GM23338 (cell line): ENCODE results near the gene SLC7A14. TPM values are rescaled to one million over a fixed set of nuclear protein-coding genes. Genes with fewer than 3 reads are reported as not detected.

Source experiments
- ATAC-seq: fragments of 200-7000 bp; cut with Tn5 transposase; 3 replicates; pipeline ENCODE4 v1.9.1; 2020
- DNase-seq: peaks from one replicate; pipeline ENCODE4 v3.0.0-alpha.2; 2015; ENCODE audit warnings: low spot score
- H2AFZ ChIP-seq: fragments of 200-600 bp; sonication (generic); 2 replicates; pipeline ENCODE4 v1.8.0; 2016; ENCODE audit warnings: antibody characterized with exemption, mild to moderate bottlenecking, moderate library complexity
- H3F3A ChIP-seq: fragments of 200-600 bp; sonication (generic); replicated peaks from 2 replicates; pipeline ENCODE4 v1.8.0; 2017; ENCODE audit warnings: antibody characterized with exemption, mixed run types, low read depth
- H3K27ac ChIP-seq: fragments of 200-600 bp; sonication (generic); 2 replicates; pipeline ENCODE4 v1.6.1; 2016; ENCODE audit warnings: low read depth
- H3K27me3 ChIP-seq: fragments of 200-600 bp; sonication (generic); 2 replicates; pipeline ENCODE4 v1.8.0; 2016; ENCODE audit warnings: mild to moderate bottlenecking, mixed run types, moderate library complexity; ENCODE audit not compliant: insufficient read depth
- H3K36me3 ChIP-seq: fragments of 200-600 bp; sonication (generic); 2 replicates; pipeline ENCODE4 v1.8.0; 2016; ENCODE audit warnings: mild to moderate bottlenecking; ENCODE audit not compliant: insufficient read depth
- H3K4me1 ChIP-seq: fragments of 200-600 bp; sonication (generic); 2 replicates; pipeline ENCODE4 v1.8.0; 2016; ENCODE audit warnings: mild to moderate bottlenecking, moderate library complexity; ENCODE audit not compliant: insufficient read depth
- H3K4me2 ChIP-seq: fragments of 200-600 bp; sonication (generic); 2 replicates; pipeline ENCODE4 v1.7.1; 2017; ENCODE audit warnings: mixed run types
- H3K4me3 ChIP-seq: fragments of 200-600 bp; sonication (generic); 2 replicates; pipeline ENCODE4 v1.6.1; 2016; ENCODE audit warnings: mixed run types
- H3K79me2 ChIP-seq: fragments of 200-600 bp; sonication (generic); replicated peaks from 2 replicates; pipeline ENCODE4 v1.8.0; 2017; ENCODE audit warnings: mild to moderate bottlenecking; ENCODE audit not compliant: insufficient read depth
- H3K9me2 ChIP-seq: fragments of 200-600 bp; sonication (generic); 2 replicates; pipeline ENCODE4 v1.8.0; 2017; ENCODE audit not compliant: insufficient read depth
- H4K20me1 ChIP-seq: fragments of 200-600 bp; sonication (generic); replicated peaks from 2 replicates; pipeline ENCODE4 v1.8.0; 2017; ENCODE audit warnings: mild to moderate bottlenecking; ENCODE audit not compliant: insufficient read depth
- H3K27ac Mint-ChIP-seq: 2 replicates; pipeline ENCODE4 v1.8.0; 2020; ENCODE audit warnings: inconsistent platforms, mild to moderate bottlenecking, moderate library complexity, mixed read lengths
- H3K27me3 Mint-ChIP-seq: 3 replicates; pipeline ENCODE4 v1.8.0; 2022; ENCODE audit warnings: low read depth, mild to moderate bottlenecking, moderate library complexity, mixed read lengths, inconsistent platforms; ENCODE audit not compliant: insufficient read depth, poor library complexity
- H3K36me3 Mint-ChIP-seq: 3 replicates; pipeline ENCODE4 v1.8.0; 2021; ENCODE audit warnings: low read depth, mild to moderate bottlenecking, inconsistent platforms, moderate library complexity, mixed read lengths
- H3K4me1 Mint-ChIP-seq: 3 replicates; pipeline ENCODE4 v1.8.0; 2020; ENCODE audit warnings: mild to moderate bottlenecking, inconsistent platforms, mixed read lengths
- H3K4me3 Mint-ChIP-seq: 3 replicates; pipeline ENCODE4 v1.8.0; 2021; ENCODE audit warnings: moderate library complexity, mild to moderate bottlenecking, inconsistent platforms, mixed read lengths
- H3K9me3 Mint-ChIP-seq: 3 replicates; pipeline ENCODE4 v1.8.0; 2020; ENCODE audit warnings: moderate library complexity, mild to moderate bottlenecking, inconsistent platforms, mixed read lengths
- CREB1 ChIP-seq: fragments of 250-450 bp; sonication (Bioruptor Pico); IDR thresholded peaks from 2 replicates; pipeline ENCODE4 v1.5.0; 2020; ENCODE audit warnings: low read depth, mild to moderate bottlenecking, moderate library complexity
- EZH2 ChIP-seq: fragments of 200-600 bp; sonication (generic); IDR thresholded peaks from one replicate; pipeline ENCODE4 v1.8.0; 2017; ENCODE audit warnings: antibody characterized with exemption, mild to moderate bottlenecking, low read depth; ENCODE audit not compliant: unreplicated experiment
- EZH2phosphoT487 ChIP-seq: fragments of 200-600 bp; sonication (generic); IDR thresholded peaks from one replicate; pipeline ENCODE4 v1.8.1; 2018; ENCODE audit warnings: antibody characterized with exemption; ENCODE audit not compliant: unreplicated experiment
- JUNB ChIP-seq: IDR thresholded peaks from one replicate; pipeline ENCODE4 v1.6.1; 2016; ENCODE audit warnings: antibody characterized with exemption; ENCODE audit not compliant: unreplicated experiment
- NANOG ChIP-seq: IDR thresholded peaks from 2 replicates; pipeline ENCODE4 v1.6.1; 2016; ENCODE audit warnings: antibody characterized with exemption, borderline replicate concordance
- POLR2AphosphoS5 ChIP-seq: IDR thresholded peaks from 2 replicates; pipeline ENCODE4 v1.6.1; 2016; ENCODE audit warnings: antibody characterized with exemption, low read depth
- STAT1 ChIP-seq: IDR thresholded peaks from one replicate; pipeline ENCODE4 v1.6.1; 2016; ENCODE audit warnings: antibody characterized with exemption; ENCODE audit not compliant: unreplicated experiment
- ZNF114 ChIP-seq: fragments of 250-450 bp; sonication (Bioruptor Pico); IDR thresholded peaks from 2 replicates; pipeline ENCODE4 v1.5.0; 2020; ENCODE audit warnings: mild to moderate bottlenecking, moderate library complexity
- ZNF331 ChIP-seq: fragments of 250-450 bp; sonication (Bioruptor Pico); IDR thresholded peaks from 2 replicates; pipeline ENCODE4 v1.5.0; 2020; ENCODE audit warnings: low read depth, mild to moderate bottlenecking, moderate library complexity
- polyA plus RNA-seq: library from polyadenylated mRNA; unstranded; fragments of >200 nt; fragmentation: Nextera tagmentation; extraction: Ambion mirVana; gene quantifications from 2 replicates; pipeline ENCODE4 v1.2.1, GENCODE V29; 2016
- total RNA-seq: library from RNA; depleted of rRNA; stranded (reverse); fragments of >200 nt; shearing (Covaris generic); gene quantifications from 2 replicates; pipeline ENCODE4 v1.2.3, GENCODE V29; 2014
- TF ChIP-seq, protein P1 (sequence below): IDR thresholded peaks from 2 replicates; pipeline ENCODE4 v1.6.1; 2016; ENCODE audit warnings: antibody characterized with exemption
- TF ChIP-seq, protein P2 (sequence below), 2 experiments: fragments of 200-600 bp in 1 of 2; sonication (generic) in 1 of 2; conservative IDR thresholded peaks; 2 replicates each; pipeline versions ENCODE4 v1.5.1 to v1.6.1; 2016 to 2017; ENCODE audit warnings: antibody characterized with exemption in 2 of 2, low read depth in 2 of 2, mild to moderate bottlenecking in 2 of 2, moderate library complexity in 1 of 2
- TF ChIP-seq, protein P3 (sequence below): IDR thresholded peaks from one replicate; pipeline ENCODE4 v1.6.1; 2018; ENCODE audit warnings: antibody characterized with exemption; ENCODE audit not compliant: unreplicated experiment
- TF ChIP-seq, protein P4 (sequence below): fragments of 250-450 bp; sonication (Bioruptor Pico); IDR thresholded peaks from 2 replicates; pipeline ENCODE4 v1.5.0; 2020; ENCODE audit warnings: mild to moderate bottlenecking, moderate library complexity

SLC7A14 gene
- total and polyA plus RNA-seq, 2 experiments from 2014 or later = 0.49 to 0.82 TPM

DNA sequence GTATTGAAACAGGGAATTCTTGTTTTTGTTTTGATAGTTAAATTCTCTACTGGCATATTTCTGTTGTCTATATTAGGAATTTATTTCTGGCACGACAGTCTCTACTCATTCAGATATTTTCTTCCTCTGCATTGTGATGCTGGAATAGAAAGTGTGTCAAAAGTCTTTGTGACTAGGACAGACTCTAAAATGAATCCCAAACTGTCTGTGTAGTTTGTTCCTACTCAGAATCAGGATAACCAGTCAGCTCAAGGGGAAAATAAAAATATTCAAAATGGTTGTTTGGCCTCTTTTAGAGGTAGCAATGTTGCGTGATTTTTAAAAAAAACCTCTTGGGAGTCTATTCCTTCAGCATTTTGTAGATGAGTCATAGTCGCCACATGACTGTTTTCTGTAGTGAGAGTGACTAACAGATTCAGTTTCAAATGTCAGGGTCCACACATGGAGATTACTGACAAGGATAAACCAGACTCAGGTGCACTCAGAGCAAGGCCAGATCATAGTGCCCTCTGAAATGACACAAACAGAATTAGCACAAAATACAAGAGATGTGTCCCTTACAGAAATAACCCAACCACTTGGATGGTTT, 13.1 kb downstream of the SLC7A14 start:
- Histone ChIP-seq H3K4me1 (no peaks in the 10 kb centered on the region), H3K4me3 (no peak overlapping the region), H2AFZ (no peak overlapping the region), H3K27ac (no peak overlapping the region), H4K20me1 (no peaks in the 10 kb centered on the region), H3K4me2 (no peak overlapping the region), H3K27me3 (no peaks in the 10 kb centered on the region), H3F3A (no peaks in the 10 kb centered on the region), H3K79me2 (no peaks in the 10 kb centered on the region), H3K36me3 (no peaks in the 10 kb centered on the region), H3K9me2 (no peaks in the 10 kb centered on the region)
- Mint-ChIP-seq H3K4me3 (no peak overlapping the region), H3K27me3 (no peaks in the 10 kb centered on the region), H3K36me3 (no peaks in the 10 kb centered on the region), H3K4me1 (no peaks in the 10 kb centered on the region), H3K27ac (no peak overlapping the region), H3K9me3 (no peaks in the 10 kb centered on the region; the same call in 2 of the 3 replicates)
- TF ChIP-seq JUNB = no peak
- no peak for TF ChIP-seq CREB1 (CRISPR knock-in tag)
- TF ChIP-seq, protein P1, sequence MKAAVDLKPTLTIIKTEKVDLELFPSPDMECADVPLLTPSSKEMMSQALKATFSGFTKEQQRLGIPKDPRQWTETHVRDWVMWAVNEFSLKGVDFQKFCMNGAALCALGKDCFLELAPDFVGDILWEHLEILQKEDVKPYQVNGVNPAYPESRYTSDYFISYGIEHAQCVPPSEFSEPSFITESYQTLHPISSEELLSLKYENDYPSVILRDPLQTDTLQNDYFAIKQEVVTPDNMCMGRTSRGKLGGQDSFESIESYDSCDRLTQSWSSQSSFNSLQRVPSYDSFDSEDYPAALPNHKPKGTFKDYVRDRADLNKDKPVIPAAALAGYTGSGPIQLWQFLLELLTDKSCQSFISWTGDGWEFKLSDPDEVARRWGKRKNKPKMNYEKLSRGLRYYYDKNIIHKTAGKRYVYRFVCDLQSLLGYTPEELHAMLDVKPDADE = no peak
- TF ChIP-seq, protein P2, sequence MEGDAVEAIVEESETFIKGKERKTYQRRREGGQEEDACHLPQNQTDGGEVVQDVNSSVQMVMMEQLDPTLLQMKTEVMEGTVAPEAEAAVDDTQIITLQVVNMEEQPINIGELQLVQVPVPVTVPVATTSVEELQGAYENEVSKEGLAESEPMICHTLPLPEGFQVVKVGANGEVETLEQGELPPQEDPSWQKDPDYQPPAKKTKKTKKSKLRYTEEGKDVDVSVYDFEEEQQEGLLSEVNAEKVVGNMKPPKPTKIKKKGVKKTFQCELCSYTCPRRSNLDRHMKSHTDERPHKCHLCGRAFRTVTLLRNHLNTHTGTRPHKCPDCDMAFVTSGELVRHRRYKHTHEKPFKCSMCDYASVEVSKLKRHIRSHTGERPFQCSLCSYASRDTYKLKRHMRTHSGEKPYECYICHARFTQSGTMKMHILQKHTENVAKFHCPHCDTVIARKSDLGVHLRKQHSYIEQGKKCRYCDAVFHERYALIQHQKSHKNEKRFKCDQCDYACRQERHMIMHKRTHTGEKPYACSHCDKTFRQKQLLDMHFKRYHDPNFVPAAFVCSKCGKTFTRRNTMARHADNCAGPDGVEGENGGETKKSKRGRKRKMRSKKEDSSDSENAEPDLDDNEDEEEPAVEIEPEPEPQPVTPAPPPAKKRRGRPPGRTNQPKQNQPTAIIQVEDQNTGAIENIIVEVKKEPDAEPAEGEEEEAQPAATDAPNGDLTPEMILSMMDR (conservative IDR thresholded peaks at IDR 0.05; ENCODE audit: low read depth in 2 of 2) = no peak
- TF ChIP-seq EZH2 = no peak
- no peak for TF ChIP-seq STAT1
- TF ChIP-seq EZH2phosphoT487 = no peak
- no peak for TF ChIP-seq ZNF114 (CRISPR knock-in tag)
- TF ChIP-seq POLR2AphosphoS5 = no peak
- TF ChIP-seq ZNF331 (CRISPR knock-in tag) = no peak
- TF ChIP-seq, protein P3, sequence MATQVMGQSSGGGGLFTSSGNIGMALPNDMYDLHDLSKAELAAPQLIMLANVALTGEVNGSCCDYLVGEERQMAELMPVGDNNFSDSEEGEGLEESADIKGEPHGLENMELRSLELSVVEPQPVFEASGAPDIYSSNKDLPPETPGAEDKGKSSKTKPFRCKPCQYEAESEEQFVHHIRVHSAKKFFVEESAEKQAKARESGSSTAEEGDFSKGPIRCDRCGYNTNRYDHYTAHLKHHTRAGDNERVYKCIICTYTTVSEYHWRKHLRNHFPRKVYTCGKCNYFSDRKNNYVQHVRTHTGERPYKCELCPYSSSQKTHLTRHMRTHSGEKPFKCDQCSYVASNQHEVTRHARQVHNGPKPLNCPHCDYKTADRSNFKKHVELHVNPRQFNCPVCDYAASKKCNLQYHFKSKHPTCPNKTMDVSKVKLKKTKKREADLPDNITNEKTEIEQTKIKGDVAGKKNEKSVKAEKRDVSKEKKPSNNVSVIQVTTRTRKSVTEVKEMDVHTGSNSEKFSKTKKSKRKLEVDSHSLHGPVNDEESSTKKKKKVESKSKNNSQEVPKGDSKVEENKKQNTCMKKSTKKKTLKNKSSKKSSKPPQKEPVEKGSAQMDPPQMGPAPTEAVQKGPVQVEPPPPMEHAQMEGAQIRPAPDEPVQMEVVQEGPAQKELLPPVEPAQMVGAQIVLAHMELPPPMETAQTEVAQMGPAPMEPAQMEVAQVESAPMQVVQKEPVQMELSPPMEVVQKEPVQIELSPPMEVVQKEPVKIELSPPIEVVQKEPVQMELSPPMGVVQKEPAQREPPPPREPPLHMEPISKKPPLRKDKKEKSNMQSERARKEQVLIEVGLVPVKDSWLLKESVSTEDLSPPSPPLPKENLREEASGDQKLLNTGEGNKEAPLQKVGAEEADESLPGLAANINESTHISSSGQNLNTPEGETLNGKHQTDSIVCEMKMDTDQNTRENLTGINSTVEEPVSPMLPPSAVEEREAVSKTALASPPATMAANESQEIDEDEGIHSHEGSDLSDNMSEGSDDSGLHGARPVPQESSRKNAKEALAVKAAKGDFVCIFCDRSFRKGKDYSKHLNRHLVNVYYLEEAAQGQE = no peak
- no peak for TF ChIP-seq NANOG
- TF ChIP-seq, protein P4, sequence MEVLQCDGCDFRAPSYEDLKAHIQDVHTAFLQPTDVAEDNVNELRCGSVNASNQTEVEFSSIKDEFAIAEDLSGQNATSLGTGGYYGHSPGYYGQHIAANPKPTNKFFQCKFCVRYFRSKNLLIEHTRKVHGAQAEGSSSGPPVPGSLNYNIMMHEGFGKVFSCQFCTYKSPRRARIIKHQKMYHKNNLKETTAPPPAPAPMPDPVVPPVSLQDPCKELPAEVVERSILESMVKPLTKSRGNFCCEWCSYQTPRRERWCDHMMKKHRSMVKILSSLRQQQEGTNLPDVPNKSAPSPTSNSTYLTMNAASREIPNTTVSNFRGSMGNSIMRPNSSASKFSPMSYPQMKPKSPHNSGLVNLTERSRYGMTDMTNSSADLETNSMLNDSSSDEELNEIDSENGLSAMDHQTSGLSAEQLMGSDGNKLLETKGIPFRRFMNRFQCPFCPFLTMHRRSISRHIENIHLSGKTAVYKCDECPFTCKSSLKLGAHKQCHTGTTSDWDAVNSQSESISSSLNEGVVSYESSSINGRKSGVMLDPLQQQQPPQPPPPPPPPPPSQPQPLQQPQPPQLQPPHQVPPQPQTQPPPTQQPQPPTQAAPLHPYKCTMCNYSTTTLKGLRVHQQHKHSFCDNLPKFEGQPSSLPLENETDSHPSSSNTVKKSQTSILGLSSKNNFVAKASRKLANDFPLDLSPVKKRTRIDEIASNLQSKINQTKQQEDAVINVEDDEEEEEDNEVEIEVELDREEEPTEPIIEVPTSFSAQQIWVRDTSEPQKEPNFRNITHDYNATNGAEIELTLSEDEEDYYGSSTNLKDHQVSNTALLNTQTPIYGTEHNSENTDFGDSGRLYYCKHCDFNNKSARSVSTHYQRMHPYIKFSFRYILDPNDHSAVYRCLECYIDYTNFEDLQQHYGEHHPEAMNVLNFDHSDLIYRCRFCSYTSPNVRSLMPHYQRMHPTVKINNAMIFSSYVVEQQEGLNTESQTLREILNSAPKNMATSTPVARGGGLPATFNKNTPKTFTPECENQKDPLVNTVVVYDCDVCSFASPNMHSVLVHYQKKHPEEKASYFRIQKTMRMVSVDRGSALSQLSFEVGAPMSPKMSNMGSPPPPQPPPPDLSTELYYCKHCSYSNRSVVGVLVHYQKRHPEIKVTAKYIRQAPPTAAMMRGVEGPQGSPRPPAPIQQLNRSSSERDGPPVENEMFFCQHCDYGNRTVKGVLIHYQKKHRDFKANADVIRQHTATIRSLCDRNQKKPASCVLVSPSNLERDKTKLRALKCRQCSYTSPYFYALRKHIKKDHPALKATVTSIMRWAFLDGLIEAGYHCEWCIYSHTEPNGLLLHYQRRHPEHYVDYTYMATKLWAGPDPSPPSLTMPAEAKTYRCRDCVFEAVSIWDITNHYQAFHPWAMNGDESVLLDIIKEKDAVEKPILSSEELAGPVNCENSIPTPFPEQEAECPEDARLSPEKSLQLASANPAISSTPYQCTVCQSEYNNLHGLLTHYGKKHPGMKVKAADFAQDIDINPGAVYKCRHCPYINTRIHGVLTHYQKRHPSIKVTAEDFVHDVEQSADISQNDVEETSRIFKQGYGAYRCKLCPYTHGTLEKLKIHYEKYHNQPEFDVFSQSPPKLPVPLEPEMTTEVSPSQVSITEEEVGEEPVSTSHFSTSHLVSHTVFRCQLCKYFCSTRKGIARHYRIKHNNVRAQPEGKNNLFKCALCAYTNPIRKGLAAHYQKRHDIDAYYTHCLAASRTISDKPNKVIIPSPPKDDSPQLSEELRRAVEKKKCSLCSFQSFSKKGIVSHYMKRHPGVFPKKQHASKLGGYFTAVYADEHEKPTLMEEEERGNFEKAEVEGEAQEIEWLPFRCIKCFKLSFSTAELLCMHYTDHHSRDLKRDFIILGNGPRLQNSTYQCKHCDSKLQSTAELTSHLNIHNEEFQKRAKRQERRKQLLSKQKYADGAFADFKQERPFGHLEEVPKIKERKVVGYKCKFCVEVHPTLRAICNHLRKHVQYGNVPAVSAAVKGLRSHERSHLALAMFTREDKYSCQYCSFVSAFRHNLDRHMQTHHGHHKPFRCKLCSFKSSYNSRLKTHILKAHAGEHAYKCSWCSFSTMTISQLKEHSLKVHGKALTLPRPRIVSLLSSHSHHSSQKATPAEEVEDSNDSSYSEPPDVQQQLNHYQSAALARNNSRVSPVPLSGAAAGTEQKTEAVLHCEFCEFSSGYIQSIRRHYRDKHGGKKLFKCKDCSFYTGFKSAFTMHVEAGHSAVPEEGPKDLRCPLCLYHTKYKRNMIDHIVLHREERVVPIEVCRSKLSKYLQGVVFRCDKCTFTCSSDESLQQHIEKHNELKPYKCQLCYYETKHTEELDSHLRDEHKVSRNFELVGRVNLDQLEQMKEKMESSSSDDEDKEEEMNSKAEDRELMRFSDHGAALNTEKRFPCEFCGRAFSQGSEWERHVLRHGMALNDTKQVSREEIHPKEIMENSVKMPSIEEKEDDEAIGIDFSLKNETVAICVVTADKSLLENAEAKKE (CRISPR knock-in tag) = no peak
- ATAC-seq (no peak), DNase-seq (no peak)
